Stimulated activated CD8-positive, alpha-beta memory T cell treated with anti-CD3 and anti-CD28 coated beads, Interleukin-12 subunit alpha, Interleukin-12 subunit beta, amount 100 ng/mL, for 1 hour (primary cell): Measurements from ENCODE around the gene TMEM132E.
A peak's percentile ranks its signal among the peaks of the same experiment; 100 is the strongest.
"Not testable (repeated sequence)": the region's sequence is repeated elsewhere in the genome, so short reads cannot be mapped to it uniquely, and the experiment has no call there.

Experiments
- DNase-seq: peaks from one replicate; pipeline ENCODE4 v3.0.0-alpha.2; 2020; ENCODE audit warnings: low read depth

Gene TMEM132E, protein sequence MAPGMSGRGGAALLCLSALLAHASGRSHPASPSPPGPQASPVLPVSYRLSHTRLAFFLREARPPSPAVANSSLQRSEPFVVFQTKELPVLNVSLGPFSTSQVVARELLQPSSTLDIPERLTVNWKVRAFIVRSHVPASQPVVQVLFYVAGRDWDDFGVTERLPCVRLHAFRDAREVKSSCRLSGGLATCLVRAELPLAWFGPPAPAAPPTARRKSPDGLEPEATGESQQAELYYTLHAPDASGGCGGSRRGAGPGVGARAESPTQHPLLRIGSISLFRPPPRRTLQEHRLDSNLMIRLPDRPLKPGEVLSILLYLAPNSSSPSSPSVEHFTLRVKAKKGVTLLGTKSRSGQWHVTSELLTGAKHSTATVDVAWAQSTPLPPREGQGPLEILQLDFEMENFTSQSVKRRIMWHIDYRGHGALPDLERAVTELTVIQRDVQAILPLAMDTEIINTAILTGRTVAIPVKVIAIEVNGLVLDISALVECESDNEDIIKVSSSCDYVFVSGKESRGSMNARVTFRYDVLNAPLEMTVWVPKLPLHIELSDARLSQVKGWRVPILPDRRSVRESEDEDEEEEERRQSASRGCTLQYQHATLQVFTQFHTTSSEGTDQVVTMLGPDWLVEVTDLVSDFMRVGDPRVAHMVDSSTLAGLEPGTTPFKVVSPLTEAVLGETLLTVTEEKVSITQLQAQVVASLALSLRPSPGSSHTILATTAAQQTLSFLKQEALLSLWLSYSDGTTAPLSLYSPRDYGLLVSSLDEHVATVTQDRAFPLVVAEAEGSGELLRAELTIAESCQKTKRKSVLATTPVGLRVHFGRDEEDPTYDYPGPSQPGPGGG (N-terminal part only)

DNA sequence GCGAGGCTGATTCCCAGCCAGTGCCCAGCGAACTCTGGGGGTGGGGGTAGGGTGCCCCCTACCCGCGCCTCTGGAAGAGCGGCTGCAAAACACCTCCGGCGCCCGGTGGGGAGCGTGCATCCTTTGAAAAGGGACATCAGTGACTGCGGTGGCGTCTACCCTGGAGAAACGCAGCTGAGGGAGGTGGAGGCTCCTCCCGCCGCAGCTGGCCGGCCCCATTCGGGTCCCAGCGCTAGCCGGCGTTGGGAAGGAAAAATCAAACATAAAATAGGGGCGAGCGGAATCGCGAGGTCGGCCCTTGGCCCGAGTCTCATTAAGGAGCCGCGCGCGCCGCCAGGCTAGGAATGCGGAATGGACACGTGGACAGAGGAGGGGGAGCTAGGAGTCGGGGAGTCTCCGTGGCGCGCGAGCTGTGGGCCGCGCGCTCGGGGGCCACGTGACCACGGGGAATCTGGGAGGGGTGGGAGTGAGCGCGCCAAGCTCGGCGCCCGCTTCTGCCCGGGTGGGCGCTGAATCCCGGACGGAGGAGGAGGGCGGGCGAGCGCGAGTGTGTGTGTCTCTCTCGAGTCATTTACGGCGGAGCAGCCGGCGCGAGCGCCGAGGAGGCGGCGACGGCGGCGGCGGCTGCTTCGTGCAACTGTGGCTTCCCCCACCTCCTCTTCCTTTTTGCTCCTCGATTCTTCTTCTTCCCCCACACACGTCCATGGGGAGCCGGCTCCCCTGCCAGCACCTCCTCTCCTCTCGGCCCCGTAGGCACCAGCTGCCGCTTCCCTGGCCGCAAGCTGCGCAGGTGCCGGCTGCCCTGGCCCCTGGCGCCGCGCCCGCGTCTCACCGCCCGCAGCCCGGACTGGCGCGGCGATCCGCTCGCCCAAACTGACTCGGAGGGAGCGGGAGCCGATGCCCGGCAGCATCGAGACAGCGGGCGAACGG, at the start of gene TMEM132E:
Gene TMEM132E (plus strand): TSS at position 566 of the 930 bp plus-strand sequence. CDS start 1,495 bp downstream, outside the sequence.
- no peak for DNase-seq

DNA sequence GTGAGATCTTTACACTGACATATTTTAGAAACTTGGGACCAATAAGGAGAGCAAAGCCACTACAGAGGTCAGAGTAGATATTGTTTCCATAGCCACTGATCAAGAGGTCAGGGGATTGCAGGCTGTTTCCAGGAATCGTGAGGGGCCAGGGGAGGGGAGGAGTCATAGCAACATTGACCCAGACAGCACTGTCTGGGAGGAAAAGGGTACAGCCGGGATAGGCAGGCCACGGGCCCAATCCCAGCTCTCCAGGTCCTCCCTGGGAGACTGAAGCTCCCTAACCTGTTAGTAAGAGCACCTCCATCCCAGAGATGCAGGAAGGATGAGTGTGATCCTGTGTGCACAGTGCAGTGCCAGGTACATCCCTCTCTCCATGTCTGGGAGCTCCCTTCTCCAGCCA, 48.5 kb upstream of the TMEM132E start:
- no peak for DNase-seq

DNA sequence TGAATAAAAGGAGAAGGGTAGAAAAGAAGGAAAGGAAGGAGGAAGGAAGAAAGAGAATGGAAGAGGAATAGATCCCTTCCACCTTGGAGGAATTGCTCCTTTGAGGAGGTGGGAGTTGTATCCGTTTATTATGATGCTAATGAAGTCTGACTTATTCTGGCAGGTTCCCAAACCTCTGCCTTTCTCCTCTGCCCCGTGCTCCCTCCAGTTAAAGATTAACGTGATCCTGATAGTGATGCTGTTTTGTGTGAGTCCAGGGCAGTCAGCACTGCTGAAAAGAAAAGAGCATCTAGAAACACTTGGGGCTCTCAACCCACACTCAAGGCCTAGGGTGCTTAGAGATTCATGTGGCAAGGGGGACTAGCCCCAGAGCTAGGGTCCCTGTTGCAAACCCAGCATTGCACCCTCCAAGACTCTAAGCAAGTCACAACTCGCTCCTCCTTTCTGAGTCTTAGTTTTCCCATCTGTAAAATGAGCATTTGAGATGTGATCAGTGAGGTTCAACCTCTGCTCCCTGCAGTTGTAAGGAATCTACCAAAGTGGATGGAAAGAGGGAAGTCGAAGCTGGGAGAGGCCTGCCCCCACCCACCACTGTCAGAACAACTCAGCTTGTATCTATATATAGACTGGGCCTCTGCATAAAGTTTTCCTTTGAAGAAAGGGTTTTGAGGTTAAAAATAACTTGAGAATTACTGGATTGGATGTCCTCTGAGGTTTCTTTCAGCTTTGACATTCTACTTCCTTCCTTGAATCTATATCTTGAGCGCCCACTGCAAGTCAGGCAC, 46.9 kb upstream of the TMEM132E start:
- DNase-seq = no peak

DNA sequence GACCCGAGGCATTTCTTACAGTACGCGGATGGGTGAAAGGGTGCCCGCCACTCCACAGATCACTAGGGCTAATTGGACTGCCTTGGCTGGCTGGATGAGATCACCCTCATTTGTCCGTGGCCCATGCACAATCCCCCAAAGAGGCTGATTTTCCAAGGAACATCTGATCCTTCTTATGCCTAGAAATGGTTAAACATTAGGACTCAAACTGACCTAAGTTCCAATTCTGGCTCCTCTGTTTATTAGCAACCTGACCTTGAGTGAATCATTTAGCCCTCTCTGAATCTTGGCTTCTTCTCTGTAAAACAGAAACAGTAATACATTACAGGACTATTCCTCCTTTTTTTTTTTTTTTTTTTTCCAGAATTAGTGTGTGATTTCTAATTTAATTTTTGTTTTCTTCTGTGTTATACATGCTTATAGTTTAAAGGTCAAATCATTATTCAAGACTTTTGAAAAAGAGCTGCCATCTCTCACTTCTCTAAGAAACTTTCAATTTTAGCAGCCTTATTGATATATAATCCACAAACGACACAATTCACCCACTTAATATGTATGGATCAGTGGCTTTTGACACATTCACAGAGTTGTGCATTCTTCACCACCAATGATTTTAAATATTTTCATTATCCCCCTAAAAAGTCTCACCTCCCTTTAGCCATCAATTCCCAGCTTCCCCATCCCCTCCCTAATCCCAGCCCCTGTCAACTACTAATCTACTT, 45.4 kb upstream of the TMEM132E start:
- no peak for DNase-seq

DNA sequence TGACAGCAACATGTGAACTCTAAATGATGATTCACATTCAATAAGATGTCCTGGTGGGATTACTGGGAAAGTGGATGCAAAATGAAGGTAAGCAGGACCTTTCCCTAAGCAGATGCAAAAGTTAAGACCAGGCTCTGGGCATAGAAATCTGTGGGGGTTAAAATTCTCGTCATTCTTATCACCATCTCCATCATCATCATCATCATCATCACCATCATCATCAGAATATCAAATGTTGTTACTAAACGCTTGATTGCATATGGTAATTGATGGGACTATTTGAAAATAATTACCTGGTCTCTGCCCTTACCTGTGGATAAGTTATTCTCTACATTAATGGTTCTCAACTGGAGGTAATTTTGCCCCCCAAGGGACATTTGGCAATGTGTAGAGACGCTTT, 41.9 kb upstream of the TMEM132E start:
- DNase-seq = no peak

DNA sequence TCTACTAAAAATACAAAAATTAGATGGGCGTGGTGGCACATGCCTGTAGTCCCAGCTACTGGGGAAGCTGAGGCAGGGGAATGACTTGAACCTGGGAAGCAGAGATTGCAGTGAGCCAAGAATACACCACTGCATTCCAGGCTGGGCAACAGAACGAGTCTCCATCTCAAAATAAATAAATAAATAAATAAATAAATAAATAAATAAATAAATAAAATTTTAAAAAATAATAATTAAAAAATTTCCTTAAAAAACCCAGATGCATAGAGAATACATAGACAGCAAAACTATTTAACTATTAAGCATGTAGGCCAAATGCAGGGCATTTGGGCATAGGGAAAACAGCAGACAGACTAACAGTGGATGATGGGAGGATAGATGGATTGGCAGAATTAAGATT, 40.8 kb upstream of the TMEM132E start:
- not testable (repeated sequence) for DNase-seq

DNA sequence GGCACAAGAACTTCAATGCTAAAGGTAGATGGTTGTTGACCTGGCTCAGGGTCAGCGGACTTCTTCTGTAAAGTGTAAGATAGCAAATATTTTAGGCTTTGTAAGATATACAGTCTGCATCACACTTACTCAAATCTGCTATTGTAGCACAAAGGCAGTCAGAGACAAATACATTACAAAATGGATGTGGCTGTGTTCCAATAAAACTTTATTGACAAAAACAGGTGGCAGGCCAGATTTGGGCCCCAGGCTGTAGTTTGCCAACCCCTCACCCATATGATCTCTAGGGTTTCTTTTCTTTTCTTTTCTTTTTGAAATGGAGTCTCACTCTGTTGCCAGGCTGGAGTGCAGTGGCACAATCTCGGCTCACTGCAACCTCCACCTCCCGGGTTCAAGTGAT, 39.5 kb upstream of the TMEM132E start:
- no peak for DNase-seq

DNA sequence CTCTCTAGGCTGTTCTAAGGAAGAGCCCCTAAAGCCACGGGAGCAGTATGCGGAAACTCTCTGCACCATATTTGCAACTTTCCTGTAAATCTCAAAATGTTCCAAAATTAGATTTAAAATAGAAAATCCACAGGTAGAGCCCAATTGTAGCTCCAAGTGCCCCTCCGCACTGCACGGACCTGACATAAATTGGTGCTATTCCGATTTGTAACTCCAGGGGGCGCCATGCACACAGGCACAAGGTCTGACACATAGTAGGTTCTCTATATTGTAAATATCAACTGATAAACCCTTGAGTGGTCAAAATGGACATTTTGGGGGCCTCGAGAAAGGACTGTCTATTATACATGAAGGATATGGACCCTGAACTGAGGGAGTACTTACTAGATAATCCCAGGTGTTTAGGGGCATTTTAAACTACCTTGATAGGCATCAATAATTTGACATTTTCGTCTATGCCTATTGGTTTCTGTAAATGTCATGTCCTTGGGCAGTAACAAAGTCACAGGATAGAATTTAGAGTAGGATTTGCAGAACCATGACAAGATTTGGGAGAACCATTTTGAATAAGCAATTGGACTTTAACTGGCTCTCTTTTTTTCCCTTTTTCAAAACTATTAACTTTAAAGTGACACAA, 36.6 kb upstream of the TMEM132E start:
- peak; percentile 39 for DNase-seq

DNA sequence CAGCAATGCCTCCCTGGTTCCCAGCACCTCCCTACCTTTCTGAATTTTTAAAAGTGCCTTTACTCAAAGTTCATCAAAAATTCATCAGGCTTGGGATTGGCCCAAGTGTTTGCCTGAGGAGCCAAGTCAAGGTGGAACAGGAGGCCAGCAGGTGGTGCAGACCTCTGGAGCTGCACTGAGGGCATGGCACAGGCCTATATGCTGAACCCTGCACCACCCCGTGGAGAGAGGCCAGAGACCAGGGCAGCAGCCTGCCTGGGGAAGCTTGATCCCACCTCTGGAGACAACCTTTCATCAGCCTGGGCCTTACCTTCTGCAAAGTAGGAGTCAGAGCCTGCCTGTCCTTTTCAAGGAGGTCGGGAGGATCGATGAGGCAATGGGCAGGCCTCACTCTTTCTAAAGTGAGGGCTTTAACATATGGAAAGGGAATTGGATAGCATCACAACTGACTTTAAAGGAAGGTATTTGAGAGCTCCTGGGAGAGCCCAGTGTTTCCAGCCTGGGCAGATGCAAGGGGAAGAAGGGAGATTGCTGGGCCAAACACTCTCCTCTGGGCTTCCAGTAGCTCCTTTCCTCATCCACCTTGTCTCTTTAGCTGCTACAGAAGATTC, 31.8 kb upstream of the TMEM132E start:
- DNase-seq = no peak

DNA sequence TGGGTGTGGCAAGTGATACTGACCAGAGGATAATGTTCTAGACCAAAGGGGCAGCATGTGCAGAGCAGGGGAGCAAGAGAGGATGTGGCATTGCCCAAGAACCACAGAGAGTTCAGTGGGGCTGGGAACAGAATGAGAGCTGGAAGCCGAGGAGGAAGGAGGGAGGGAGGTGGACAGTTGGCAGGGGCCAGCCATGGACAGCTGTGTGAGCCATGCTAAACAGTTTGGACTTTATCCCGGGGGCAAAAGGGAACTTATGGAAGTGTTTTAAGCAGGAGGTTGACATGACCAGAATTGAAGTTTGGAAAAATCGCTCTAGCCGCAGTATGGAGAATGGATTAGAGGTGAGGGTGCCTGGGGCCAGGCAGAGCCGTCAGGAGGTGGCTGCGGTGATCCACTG, 29.4 kb upstream of the TMEM132E start:
- DNase-seq = no peak

DNA sequence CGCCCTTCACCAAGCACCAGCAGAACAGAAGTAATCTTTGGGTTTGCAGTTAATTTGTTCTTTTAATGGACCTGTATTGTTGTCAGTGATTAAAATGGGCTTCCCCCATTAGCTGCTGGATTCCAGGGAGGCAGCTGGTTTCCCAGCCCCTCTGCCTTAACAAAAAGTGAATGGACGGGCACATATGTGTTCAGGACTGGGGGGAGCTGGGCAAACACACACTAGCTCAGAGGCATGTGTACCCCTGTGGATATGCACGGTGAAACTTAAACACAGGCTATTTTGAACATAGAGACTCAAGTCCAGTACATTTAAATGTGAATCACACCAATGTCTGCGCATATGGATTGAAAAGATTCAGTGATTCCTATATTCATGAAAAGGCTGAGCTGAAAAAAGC, 25.5 kb upstream of the TMEM132E start:
- no peak for DNase-seq

DNA sequence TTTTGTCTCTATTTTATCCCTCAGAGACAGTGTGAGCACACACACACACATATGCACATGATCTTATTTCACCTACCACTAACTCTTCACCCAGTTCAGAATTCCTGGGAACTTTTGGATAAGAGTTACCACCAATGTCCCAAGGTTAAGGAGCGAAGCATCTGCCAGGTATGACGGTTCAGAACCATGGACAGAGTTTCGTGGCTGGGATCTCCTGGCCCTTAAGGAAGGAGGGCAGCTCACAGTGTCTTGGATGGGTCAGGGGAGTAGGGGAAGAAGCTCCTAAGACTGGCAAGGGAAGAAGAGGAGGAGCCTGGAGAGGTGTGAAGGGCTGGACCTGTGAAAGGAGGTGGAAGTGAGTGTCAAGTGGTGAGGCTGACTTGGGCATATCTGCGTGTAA, 23.0 kb upstream of the TMEM132E start:
- DNase-seq = no peak

DNA sequence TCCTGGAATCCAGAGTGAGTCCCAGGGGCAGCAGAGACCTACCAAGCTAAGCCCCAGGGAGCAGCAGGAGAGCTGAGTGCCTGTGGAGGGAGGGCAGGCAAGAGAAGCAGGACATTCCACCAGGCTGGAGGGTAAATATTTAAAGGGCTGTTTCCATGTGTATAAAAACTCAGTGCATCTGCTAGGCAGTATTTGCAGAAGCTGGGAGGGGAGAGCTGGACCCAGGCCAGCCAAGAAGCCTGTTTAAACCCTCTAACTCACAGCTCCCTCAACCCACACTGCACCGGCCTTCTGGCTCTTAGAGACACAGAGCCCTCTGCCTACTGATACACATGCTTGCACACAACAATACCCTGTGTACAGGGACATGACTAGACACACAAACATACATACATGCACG, 22.5 kb upstream of the TMEM132E start:
- DNase-seq = no peak

DNA sequence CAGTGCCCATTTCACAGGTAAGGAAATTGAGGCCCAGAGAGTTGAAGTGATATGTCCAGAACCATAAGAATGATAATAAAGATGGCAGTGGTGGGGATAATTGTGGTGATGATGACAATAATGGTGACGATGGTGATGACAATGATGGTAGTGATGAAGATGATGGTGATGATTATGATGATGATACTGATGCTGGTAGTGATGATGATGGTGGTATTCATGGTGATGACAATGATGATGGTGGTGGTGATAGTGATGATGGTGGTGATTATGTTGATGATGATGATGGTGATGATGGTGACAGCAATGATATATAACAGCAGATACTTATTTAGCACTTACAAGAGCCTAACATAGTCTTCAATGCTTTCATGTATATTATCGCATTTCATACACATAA, 18.1 kb upstream of the TMEM132E start:
- no peak for DNase-seq

DNA sequence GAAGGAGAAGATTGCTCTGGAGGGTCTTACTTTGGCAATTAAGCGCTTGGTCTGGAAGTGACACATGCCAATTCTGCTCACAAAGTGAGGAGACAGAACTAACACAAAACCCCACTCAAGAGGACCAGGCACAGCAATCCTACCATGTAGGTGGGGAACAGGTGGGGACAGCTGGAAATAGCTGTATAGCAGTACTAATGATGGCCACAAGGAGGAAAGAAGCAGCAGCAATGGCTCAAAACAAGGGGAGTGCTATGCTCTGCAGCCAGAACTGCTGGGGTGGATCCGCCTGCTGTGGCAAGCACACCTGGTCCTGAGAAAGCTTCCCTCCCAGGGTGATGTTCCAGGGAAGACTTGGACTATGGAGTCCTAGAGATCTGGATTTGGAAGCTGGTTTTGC, 17.0 kb upstream of the TMEM132E start:
- DNase-seq = no peak

DNA sequence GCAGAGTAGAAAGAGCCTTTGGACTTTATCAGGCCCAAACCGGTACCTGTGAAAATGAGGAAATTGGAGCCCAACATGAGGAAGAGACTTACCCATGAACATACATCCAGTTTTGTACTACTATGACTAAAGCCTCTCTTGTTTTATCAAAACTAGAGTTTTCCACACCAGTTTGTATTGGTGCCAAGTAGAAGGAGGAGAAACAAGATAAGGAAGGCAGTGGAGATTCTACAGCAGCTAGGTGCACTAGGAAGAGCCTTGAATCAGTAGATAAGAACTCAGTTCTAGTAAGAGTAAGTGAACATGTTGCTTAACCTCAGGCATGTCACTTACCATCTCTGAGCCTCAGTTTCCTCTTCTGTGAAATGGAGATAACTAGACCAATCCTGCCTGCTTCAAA, 13.7 kb upstream of the TMEM132E start:
- no peak for DNase-seq

DNA sequence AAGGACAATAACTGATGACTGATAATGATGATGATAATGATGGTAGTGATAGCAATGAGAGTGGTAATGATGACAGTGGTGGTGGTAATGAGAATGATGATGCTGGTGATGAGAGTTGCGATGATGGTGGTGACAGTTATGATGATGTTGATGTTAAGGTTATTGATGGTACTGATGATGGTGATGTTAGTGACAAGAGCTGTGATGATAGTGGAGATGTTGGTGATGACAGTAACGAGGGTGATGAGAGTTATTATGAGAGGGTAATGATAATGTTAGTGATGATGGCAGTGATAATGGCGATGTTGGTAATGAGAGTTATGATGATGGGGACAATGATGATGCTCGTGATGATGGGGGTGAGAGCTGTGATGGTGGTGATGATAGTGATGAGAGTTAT, 13.2 kb upstream of the TMEM132E start:
- DNase-seq = no peak

DNA sequence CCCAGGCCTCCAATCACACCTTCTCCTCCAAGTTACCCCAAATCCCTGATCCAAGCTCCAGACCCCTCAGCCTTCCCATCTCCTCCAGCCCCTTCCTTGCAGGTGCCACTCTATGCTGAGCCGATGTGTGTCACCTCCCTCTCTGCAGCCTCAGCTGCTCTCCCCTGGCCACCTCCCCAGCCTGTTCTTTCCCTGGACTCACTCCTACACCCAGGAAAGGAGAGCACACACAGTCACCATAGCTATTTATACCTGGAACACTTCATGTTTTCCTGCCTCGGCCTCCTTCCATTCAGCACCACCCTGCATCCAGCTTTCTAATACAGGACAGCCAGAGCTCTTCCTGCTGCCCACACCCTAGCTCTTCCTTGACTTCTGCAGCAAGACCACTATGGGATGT, 12.5 kb upstream of the TMEM132E start:
- DNase-seq = no peak

DNA sequence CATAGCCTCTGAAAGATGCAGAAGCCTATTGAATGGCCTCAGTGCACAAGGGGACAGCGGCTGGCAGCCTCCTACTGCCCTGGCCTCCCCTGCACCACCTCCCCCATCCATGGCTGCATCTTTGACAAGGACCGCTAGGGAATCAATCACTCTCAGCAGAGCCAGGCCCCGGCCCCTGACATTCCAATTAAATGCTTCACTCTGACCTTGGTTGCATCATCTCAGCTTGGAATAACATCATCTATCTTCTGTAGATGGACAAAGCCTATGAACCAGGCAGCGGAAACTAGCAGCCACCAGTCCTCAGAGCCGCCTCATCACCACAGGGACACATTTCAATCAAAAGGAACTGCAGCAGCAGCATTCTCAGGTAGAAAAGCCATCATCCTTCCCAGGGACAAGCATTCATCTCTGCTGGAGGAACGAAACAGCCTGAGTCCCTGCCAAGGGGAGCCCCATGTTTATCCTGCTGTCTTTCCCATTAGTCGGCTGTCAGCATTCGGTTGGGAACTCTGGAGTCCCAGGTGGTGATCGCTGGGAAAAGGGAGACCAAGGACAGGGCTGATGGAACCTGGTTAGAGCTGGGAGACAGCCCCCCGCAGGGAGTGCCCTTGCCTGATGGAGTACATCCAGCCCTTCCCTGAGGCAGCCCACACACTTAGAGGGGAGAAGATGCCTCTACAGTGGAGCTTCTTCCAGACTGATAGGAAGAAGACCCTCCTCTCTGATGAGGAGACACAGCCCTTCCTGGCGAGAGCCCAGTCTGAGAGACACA, 11.5 kb upstream of the TMEM132E start:
- DNase-seq = no peak
